Measurements from ENCODE around the gene PTRH2. TPM values are rescaled to one million over a fixed set of nuclear protein-coding genes. Genes with fewer than 3 reads are reported as not detected.

The PTRH2 gene
- total RNA-seq, 1 experiment from 2014 or later: 40.8 TPM

DNA sequence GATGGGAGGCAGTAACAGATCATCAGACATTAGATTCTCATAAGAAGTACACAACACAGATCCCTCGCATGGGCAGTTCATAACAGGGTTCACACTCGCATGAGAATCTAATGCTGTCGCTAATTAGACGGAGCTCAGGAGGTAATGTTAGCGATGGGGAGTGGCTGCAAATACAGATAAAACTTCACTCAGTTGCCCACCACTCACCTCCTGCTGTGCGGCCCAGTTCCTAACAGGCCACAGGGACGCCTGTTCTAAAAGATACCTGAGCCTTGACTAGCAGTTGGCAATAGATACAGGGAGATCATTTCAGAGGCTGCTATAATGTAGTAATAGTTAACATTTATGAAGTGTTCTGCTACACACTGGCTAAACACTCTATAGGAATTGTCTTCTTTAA, 4.9 kb downstream of the PTRH2 start:
- no peak overlapping the region for H3K4ac ChIP-seq (ENCODE audit: low read depth, low read length)
- H3K27me3 Mint-ChIP-seq (ENCODE audit: low read depth): no peaks in the 10 kb centered on the region; the same call in 1 of the 2 replicates
- H2AK5ac ChIP-seq (ENCODE audit: insufficient read length, low read length): no peak overlapping the region
- peaks cover 27 to 40% of the 10 kb centered on the region in 2 experiments for H3K4me1 Mint-ChIP-seq
- H3K36me3 Mint-ChIP-seq (ENCODE audit: insufficient read depth in 1 of 3, low read depth in 3 of 3): peaks cover 25 to 55% (median 44%) of the 10 kb centered on the region in 3 experiments
- no peak overlapping the region for H3K27ac ChIP-seq (ENCODE audit: insufficient read length, low read depth, low read length)
- no peaks in the 10 kb centered on the region for H3K9me3 ChIP-seq (ENCODE audit: control insufficient read depth, low read depth, low read length)
- H3K4me1 ChIP-seq (ENCODE audit: insufficient read depth, low read length): no peaks in the 10 kb centered on the region
- H3K9me3 Mint-ChIP-seq: no peaks in the 10 kb centered on the region
- H4K5ac ChIP-seq (ENCODE audit: insufficient read length, low read depth, low read length): no peak overlapping the region
- no peak overlapping the region for H2BK5ac ChIP-seq (ENCODE audit: insufficient read length, low read length)
- no peaks in the 10 kb centered on the region for H3K27me3 ChIP-seq (ENCODE audit: insufficient read depth, low read length)
- H2BK15ac ChIP-seq (ENCODE audit: low read depth, low read length): no peak overlapping the region
- H3K79me1 ChIP-seq (ENCODE audit: insufficient read depth, low read depth, low read length, poor library complexity, severe bottlenecking): peaks cover 10% of the 10 kb centered on the region
- H4K91ac ChIP-seq (ENCODE audit: insufficient read length, low read depth, low read length): no peak overlapping the region
- no peak for TF ChIP-seq CTCF (conservative IDR thresholded peaks at IDR 0.05)
- H3T11ph ChIP-seq (ENCODE audit: low read length): no peak overlapping the region
- no peak overlapping the region for H4K8ac ChIP-seq (replicated peaks; ENCODE audit: insufficient read length, low read depth, low read length)
- H2BK20ac ChIP-seq (ENCODE audit: low read depth, low read length, poor library complexity, severe bottlenecking): no peak overlapping the region
- H3K9ac ChIP-seq (ENCODE audit: extremely low read depth, insufficient read length, low read length): no peak overlapping the region
- H4K20me1 ChIP-seq (ENCODE audit: control insufficient read depth, insufficient read depth, insufficient read length): no peaks in the 10 kb centered on the region
- no peak overlapping the region for H3K4me2 ChIP-seq (ENCODE audit: insufficient read depth, insufficient read length, low read length)
- H3K56ac ChIP-seq (ENCODE audit: insufficient read length, low read depth, low read length): no peak overlapping the region
- H3K4me3 Mint-ChIP-seq: no peak overlapping the region
- no peak overlapping the region for H3K23ac ChIP-seq (ENCODE audit: insufficient read length, low read depth, low read length)
- H3K79me2 ChIP-seq (ENCODE audit: insufficient read depth, low read length): peaks cover 53% of the 10 kb centered on the region
- H2BK120ac ChIP-seq (ENCODE audit: low read depth, low read length, poor library complexity, severe bottlenecking): no peak overlapping the region
- no peak overlapping the region for H2BK12ac ChIP-seq (ENCODE audit: insufficient read length, low read depth, low read length)
- peak overlapping the region in 1 of 3 experiments; percentile 5; a peak in 1 of 7 replicates for H3K27ac Mint-ChIP-seq
- no peak overlapping the region for H3K18ac ChIP-seq (ENCODE audit: insufficient read length, low read depth, low read length)
- H2AFZ ChIP-seq (ENCODE audit: low read length): no peak overlapping the region
- no CpG with 5 or more reads among the region's 7 CpGs for WGBS (ENCODE audit: extremely low coverage, insufficient read length, low lambda C conversion rate)
- no peak overlapping the region for H3K14ac ChIP-seq (ENCODE audit: insufficient read depth, low read length)
- H3K23me2 ChIP-seq (ENCODE audit: insufficient read length, low read depth, low read length, poor library complexity, severe bottlenecking): peaks cover 4% of the 10 kb centered on the region
- DNase-seq: no peak
